K562 (cell line): Measurements from ENCODE around the gene UBASH3A. TPM values are rescaled to one million over a fixed set of nuclear protein-coding genes. Genes with fewer than 3 reads are reported as not detected.

ENCODE experiments used
- ATAC-seq: fragments of 200-7000 bp; cut with Tn5 transposase; 3 replicates; pipeline ENCODE4 v1.9.1; 2020; ENCODE audit warnings: moderate library complexity
- BruUV-seq: library from RNA; stranded (reverse); fragments of 400-500 nt; replicated peaks from 2 replicates; lab custom pipeline; 2021; lab: Mats Ljungman, UMichigan
- CTCF ChIA-PET: fragments of 300-600 bp; formaldehyde crosslinking; extraction: SDS; loops from one replicate; lab custom pipeline; 2021; ENCODE audit warnings: low intra/inter-chr PET ratio; lab: Yijun Ruan, JAX
- POLR2A ChIA-PET: fragments of 300-600, 350-650 bp; sonication (Branson Sonifier 250); formaldehyde crosslinking; extraction: SDS; loops from one replicate; lab custom pipeline; 2021; ENCODE audit warnings: antibody characterized with exemption, inconsistent platforms; lab: Yijun Ruan, JAX
- DNase-seq, 4 experiments: peaks; one replicate each; pipeline versions ENCODE4 v3.0.0 to v3.0.0-alpha.2; 2011 to 2018; ENCODE audit warnings: low spot score in 3 of 4, mixed read lengths in 3 of 4; ENCODE audit errors: extremely low read depth in 1 of 4
- FAIRE-seq: peaks from 2 replicates; lab custom pipeline; 2011; peaks lifted over from hg19 to GRCh38; lab: Jason Lieb, UNC
- H2AFZ ChIP-seq: 2 replicates; pipeline ENCODE4 v1.6.0; 2011; ENCODE audit warnings: low read depth, low read length, control low read depth, inconsistent platforms
- H3K27ac ChIP-seq: fragments of 200-600 bp; 3 replicates; pipeline ENCODE4 v1.8.0; 2011; ENCODE audit warnings: low read depth, mild to moderate bottlenecking, control low read depth, inconsistent platforms, low read length, moderate library complexity, mixed read lengths; ENCODE audit errors: extremely low read depth
- H3K27me3 ChIP-seq, 2 experiments: fragments of 300-600 bp in 1 of 2; 2 replicates in 1 of 2; 3 replicates in 1 of 2; pipeline versions ENCODE4 v1.6.0 to v1.8.0; 2011; ENCODE audit warnings: inconsistent platforms in 2 of 2, low read length in 2 of 2, mild to moderate bottlenecking in 1 of 2, mixed read lengths in 1 of 2, moderate library complexity in 1 of 2; ENCODE audit not compliant: control insufficient read depth in 2 of 2, insufficient read depth in 2 of 2
- H3K36me3 ChIP-seq: fragments of 300-600 bp; 3 replicates; pipeline ENCODE4 v1.8.0; 2011; ENCODE audit warnings: mild to moderate bottlenecking, low read length, inconsistent platforms; ENCODE audit not compliant: control insufficient read depth, insufficient read depth
- H3K4me1 ChIP-seq, 2 experiments: fragments of 200-600 bp in 1 of 2; replicated peaks in 1 of 2; 2 replicates in 1 of 2; 3 replicates in 1 of 2; pipeline versions ENCODE4 v1.5.1 to v1.8.0; 2011; ENCODE audit warnings: inconsistent platforms in 2 of 2, low read length in 2 of 2, mild to moderate bottlenecking in 1 of 2, mixed read lengths in 1 of 2, moderate library complexity in 1 of 2; ENCODE audit not compliant: control insufficient read depth in 2 of 2, insufficient read depth in 2 of 2
- H3K4me2 ChIP-seq: 2 replicates; pipeline ENCODE4 v1.6.1; 2011; ENCODE audit warnings: low read length, control low read depth, inconsistent platforms, mixed read lengths; ENCODE audit not compliant: insufficient read depth
- H3K4me3 ChIP-seq: fragments of 200-600 bp; sonication (generic), shearing (Covaris generic); 2 replicates; pipeline ENCODE4 v1.5.1; 2016; ENCODE audit warnings: control low read depth, inconsistent platforms
- H3K79me2 ChIP-seq: fragments of 200-600 bp; 3 replicates; pipeline ENCODE4 v1.8.0; 2011; ENCODE audit warnings: low read length, inconsistent platforms; ENCODE audit not compliant: control insufficient read depth, insufficient read depth
- H3K9ac ChIP-seq, 2 experiments: 2 replicates each; pipeline versions ENCODE4 v1.6.0 to v1.6.1; 2011; ENCODE audit warnings: low read depth in 2 of 2, low read length in 2 of 2, control low read depth in 1 of 2, inconsistent platforms in 1 of 2, mild to moderate bottlenecking in 1 of 2, mixed read lengths in 1 of 2; ENCODE audit not compliant: insufficient read depth in 1 of 2
- H3K9me1 ChIP-seq: one replicate; pipeline ENCODE4 v1.6.0; 2011; ENCODE audit warnings: inconsistent platforms, mild to moderate bottlenecking, low read length, moderate library complexity; ENCODE audit not compliant: control insufficient read depth, insufficient read depth
- H3K9me3 ChIP-seq: replicated peaks from 2 replicates; pipeline ENCODE4 v1.5.1; 2011; ENCODE audit warnings: low read depth, low read length, inconsistent platforms; ENCODE audit not compliant: control insufficient read depth, insufficient read depth
- H4K20me1 ChIP-seq: replicated peaks from 2 replicates; pipeline ENCODE4 v1.6.1; 2011; ENCODE audit warnings: low read length, inconsistent platforms, mixed read lengths; ENCODE audit not compliant: control insufficient read depth, insufficient read depth
- CC2D1A ChIP-seq: fragments of 450-650 bp; IDR thresholded peaks from 2 replicates; pipeline ENCODE4 v1.6.1; 2017; ENCODE audit warnings: mild to moderate bottlenecking
- EHMT2 ChIP-seq: fragments of 450-650 bp; IDR thresholded peaks from 2 replicates; pipeline ENCODE4 v1.6.1; 2018; ENCODE audit warnings: antibody characterized with exemption
- ELF1 ChIP-seq: fragments of 200-800 bp; sonication (Bioruptor generic); IDR thresholded peaks from 2 replicates; pipeline ENCODE4 v1.6.1; 2016; ENCODE audit warnings: missing genetic modification characterization, missing compliant biosample characterization
- ID3 ChIP-seq, 2 experiments: fragments of 250-450 bp in 1 of 2; fragments of 450-650 bp in 1 of 2; sonication (Bioruptor Pico) in 1 of 2; IDR thresholded peaks; 2 replicates each; pipeline versions ENCODE4 v1.6.1 to v1.8.0; 2016 to 2021; ENCODE audit warnings: mild to moderate bottlenecking in 2 of 2, moderate library complexity in 2 of 2, missing compliant biosample characterization in 1 of 2, missing genetic modification characterization in 1 of 2
- KDM1A ChIP-seq, 2 experiments: fragments of 450-650 bp; IDR thresholded peaks; 2 replicates each; pipeline ENCODE4 v1.6.1; 2016; ENCODE audit warnings: mild to moderate bottlenecking in 2 of 2
- KLF10 ChIP-seq: fragments of 250-450 bp; sonication (Bioruptor Pico); IDR thresholded peaks from 2 replicates; pipeline ENCODE4 v1.6.1; 2021; ENCODE audit warnings: matching md5 sums
- KLF16 ChIP-seq: IDR thresholded peaks from 2 replicates; pipeline ENCODE4 v1.6.1; 2016; ENCODE audit warnings: antibody characterized with exemption
- MAX ChIP-seq: sonication (generic); formaldehyde crosslinking; IDR thresholded peaks from 2 replicates; pipeline ENCODE4 v1.9.0; 2022; ENCODE audit warnings: mild to moderate bottlenecking, missing genetic modification reagents
- MECOM ChIP-seq: fragments of 250-450 bp; sonication (Bioruptor Pico); IDR thresholded peaks from 2 replicates; pipeline ENCODE4 v1.8.0; 2022; ENCODE audit warnings: inconsistent platforms
- NCOR1 ChIP-seq: fragments of 450-650 bp; IDR thresholded peaks from 2 replicates; pipeline ENCODE4 v1.6.1; 2016; ENCODE audit warnings: mild to moderate bottlenecking, moderate library complexity
- SMARCE1 ChIP-seq: fragments of 450-650 bp; IDR thresholded peaks from 2 replicates; pipeline ENCODE4 v1.7.1; 2016; ENCODE audit warnings: mild to moderate bottlenecking
- TCF3 ChIP-seq: sonication (generic); formaldehyde crosslinking; IDR thresholded peaks from 2 replicates; pipeline ENCODE4 v1.4.0; 2020; ENCODE audit warnings: mild to moderate bottlenecking, missing genetic modification reagents
- YY1 ChIP-seq, 3 experiments: IDR thresholded peaks; 2 replicates each; pipeline ENCODE4 v1.6.1; 2011; ENCODE audit warnings: low read length in 2 of 3, mild to moderate bottlenecking in 2 of 3, moderate library complexity in 2 of 3, borderline replicate concordance in 1 of 3, control low read depth in 1 of 3, low read depth in 1 of 3; ENCODE audit not compliant: insufficient read depth in 3 of 3, insufficient replicate concordance in 2 of 3, control insufficient read depth in 1 of 3, insufficient read length in 1 of 3; ENCODE audit errors: extremely low read depth in 1 of 3
- WGBS: fragments of 100-300 bp; shearing (Covaris generic); methylation state at CpG from one replicate; pipeline ENCODE4 v1.1.6; 2016; ENCODE audit warnings: low coverage, mixed read lengths; ENCODE audit not compliant: insufficient coverage; ENCODE audit errors: missing lambda C conversion rate; 5-methylcytosine and 5-hydroxymethylcytosine counted together
- in situ Hi-C: fragments of 300-500 bp; cut with MboI; formaldehyde crosslinking; loops from 4 replicates; pipeline ENCODE4 v1.15.0; 2018; ENCODE audit warnings: inconsistent platforms, mixed read lengths
- intact Hi-C: fragments of 100-400 bp; cut with micrococcal nuclease; formaldehyde crosslinking; loops from 2 replicates; pipeline ENCODE4 v1.14.2; 2022
- polyA plus RNA-seq, 8 experiments: library from polyadenylated mRNA; depleted of rRNA in 4 of 8; stranded (reverse) in 5 of 8; unstranded in 3 of 8; fragments of >200 nt; fragmentation: Nextera tagmentation in 2 of 8; fragmentation: Illumina TruSeq in 1 of 8; extraction: Ambion mirVana in 2 of 8; extraction: Trizol in 1 of 8; gene quantifications; 2 replicates each; pipeline versions ENCODE4 v1.2.1 to v1.2.3, GENCODE V29; 2011 to 2014; ENCODE audit warnings: inconsistent platforms in 1 of 8, missing spikeins in 1 of 8
- total RNA-seq, 7 experiments: library from RNA; depleted of rRNA in 6 of 7; stranded (reverse); fragments of >200 nt in 6 of 7; fragmentation: Illumina TruSeq in 2 of 7; extraction: Trizol in 2 of 7; gene quantifications; 2 replicates each; pipeline versions ENCODE4 v1.2.1 to v1.2.3, GENCODE V29; 2011 to 2021; ENCODE audit warnings: low replicate concordance in 1 of 7
- TF ChIP-seq, protein P1 (sequence below): fragments of 450-650 bp; formaldehyde crosslinking; IDR thresholded peaks from 2 replicates; pipeline ENCODE4 v1.4.0; 2022; ENCODE audit warnings: missing genetic modification characterization
- TF ChIP-seq, protein P2 (sequence below): fragments of 450-650 bp; formaldehyde crosslinking; conservative IDR thresholded peaks from 2 replicates; pipeline ENCODE4 v1.4.0; 2022; ENCODE audit warnings: mild to moderate bottlenecking, missing genetic modification characterization
- TF ChIP-seq, protein P3 (sequence below): sonication (generic); formaldehyde crosslinking; IDR thresholded peaks from 2 replicates; pipeline ENCODE4 v1.8.1; 2022; ENCODE audit warnings: missing genetic modification reagents

The UBASH3A gene
- total and polyA plus RNA-seq, 9 of the 15 experiments (the other 6 are each of a cell fraction or from before 2014, with no cell fraction given) = 0.23 to 1.8 (median 1.1) TPM

DNA sequence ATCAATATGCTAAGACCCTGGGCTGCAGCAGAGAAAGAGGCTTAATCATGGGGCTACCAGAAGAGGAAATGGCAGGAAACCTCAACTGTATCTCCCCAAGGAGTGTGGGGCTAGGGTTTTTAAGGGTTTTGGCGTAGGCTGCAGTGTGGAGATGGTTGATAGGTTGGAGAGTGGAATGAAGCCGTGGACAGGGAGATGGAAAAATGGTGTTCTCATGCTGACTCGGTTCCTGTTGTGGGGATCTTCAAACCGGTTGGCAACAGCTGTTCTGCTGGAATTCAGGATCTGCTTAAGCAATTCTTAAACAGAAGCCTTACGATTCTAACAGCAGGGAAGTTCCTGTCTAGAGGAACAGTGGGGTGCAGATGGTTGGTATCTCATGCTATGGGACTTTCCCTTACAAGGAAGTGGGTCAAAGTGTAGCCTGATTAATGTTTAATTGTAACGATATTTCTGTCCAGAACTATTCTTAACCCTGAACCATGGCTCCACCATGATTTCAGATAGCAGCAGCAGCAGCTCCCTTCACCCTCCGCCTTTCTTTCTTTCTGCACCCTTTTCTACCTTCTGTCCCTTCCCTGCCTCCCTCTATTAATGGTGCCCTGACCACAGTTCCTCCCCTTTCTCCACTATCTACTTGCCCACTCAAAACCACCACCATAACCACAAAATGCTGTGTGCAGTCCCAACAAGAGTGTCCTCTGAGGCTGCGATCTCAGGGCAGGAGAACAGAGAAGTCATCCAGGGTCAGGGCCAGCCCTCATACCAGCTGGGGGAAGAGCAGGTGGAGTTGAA is 61.5 kb downstream of the UBASH3A start:
- in situ Hi-C loops (loop anchor here (5.0 kb wide), 1 partner anchor 62 kb away; no protein-coding TSS in a partner anchor), intact Hi-C loops (loop anchor here (2.0 to 5.0 kb wide), 2 partner anchors 36 to 72 kb away; no protein-coding TSS in a partner anchor)
- peaks cover 29 to 48% of the 10 kb centered on the region in 2 experiments for H3K4me1 ChIP-seq
- peak overlapping the region; percentile 20; the same call in 2 of the 3 replicates for H3K27ac ChIP-seq
- DNase-seq (peak; percentile 45 to 64 (median 57)), FAIRE-seq (peak; percentile 80), ATAC-seq (peak; percentile 60)
- H3K4me3 ChIP-seq = no peak overlapping the region
- no peaks in the 10 kb centered on the region for H3K79me2 ChIP-seq
- H3K4me2 ChIP-seq = peak overlapping the region; percentile 58
- no TSS peak for BruUV-seq
- CTCF ChIA-PET = no interaction called here
- WGBS = 2% methylated on average over 8 of the region's 8 CpGs
- no peaks in the 10 kb centered on the region for H3K9me1 ChIP-seq
- H3K9me3 ChIP-seq = no peaks in the 10 kb centered on the region
- peak overlapping the region; percentile 9; the same call in 1 of the 2 replicates for H2AFZ ChIP-seq
- no peaks in the 10 kb centered on the region for H4K20me1 ChIP-seq
- H3K9ac ChIP-seq = peak overlapping the region in 1 of 2 experiments; percentile 17; a peak in 1 of 4 replicates
- H3K36me3 ChIP-seq = no peaks in the 10 kb centered on the region
- H3K27me3 ChIP-seq = peaks cover 1 to 6% of the 10 kb centered on the region in 2 experiments; a peak in 1 of 5 replicates
- POLR2A ChIA-PET = no interaction called here
- TF ChIP-seq TCF3 (CRISPR knock-in tag) = peak; percentile 94
- TF ChIP-seq, protein P1, sequence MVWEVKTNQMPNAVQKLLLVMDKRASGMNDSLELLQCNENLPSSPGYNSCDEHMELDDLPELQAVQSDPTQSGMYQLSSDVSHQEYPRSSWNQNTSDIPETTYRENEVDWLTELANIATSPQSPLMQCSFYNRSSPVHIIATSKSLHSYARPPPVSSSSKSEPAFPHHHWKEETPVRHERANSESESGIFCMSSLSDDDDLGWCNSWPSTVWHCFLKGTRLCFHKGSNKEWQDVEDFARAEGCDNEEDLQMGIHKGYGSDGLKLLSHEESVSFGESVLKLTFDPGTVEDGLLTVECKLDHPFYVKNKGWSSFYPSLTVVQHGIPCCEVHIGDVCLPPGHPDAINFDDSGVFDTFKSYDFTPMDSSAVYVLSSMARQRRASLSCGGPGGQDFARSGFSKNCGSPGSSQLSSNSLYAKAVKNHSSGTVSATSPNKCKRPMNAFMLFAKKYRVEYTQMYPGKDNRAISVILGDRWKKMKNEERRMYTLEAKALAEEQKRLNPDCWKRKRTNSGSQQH (CRISPR knock-in tag) = peak; percentile 81; the same call in 1 of the 2 replicates
- peak; percentile 39; the same call in 1 of the 2 replicates for TF ChIP-seq EHMT2
- TF ChIP-seq SMARCE1 = peak; percentile 56; the same call in 1 of the 2 replicates
- TF ChIP-seq KLF16 = peak; percentile 62
- 0 out of 2 replicates have a peak, but pooled peaks have one; percentile 28 for TF ChIP-seq MAX (CRISPR knock-in tag)
- TF ChIP-seq MECOM = no peak
- TF ChIP-seq NCOR1 = peak; percentile 74
- TF ChIP-seq, protein P2, sequence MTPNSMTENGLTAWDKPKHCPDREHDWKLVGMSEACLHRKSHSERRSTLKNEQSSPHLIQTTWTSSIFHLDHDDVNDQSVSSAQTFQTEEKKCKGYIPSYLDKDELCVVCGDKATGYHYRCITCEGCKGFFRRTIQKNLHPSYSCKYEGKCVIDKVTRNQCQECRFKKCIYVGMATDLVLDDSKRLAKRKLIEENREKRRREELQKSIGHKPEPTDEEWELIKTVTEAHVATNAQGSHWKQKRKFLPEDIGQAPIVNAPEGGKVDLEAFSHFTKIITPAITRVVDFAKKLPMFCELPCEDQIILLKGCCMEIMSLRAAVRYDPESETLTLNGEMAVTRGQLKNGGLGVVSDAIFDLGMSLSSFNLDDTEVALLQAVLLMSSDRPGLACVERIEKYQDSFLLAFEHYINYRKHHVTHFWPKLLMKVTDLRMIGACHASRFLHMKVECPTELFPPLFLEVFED = peak; percentile 93
- no peak for TF ChIP-seq CC2D1A
- TF ChIP-seq YY1 (IDR thresholded peaks at IDR 0.05; ENCODE audit: borderline replicate concordance in 1 of 3, control insufficient read depth in 1 of 3, extremely low read depth in 1 of 3, insufficient read depth in 3 of 3, insufficient read length in 1 of 3, insufficient replicate concordance in 2 of 3, low read depth in 1 of 3, low read length in 2 of 3) = no peak
- peak; percentile 24 to 60; a peak in 3 of 4 replicates for TF ChIP-seq KDM1A (IDR thresholded peaks at IDR 0.05)
- TF ChIP-seq ID3 (CRISPR knock-in tag; IDR thresholded peaks at IDR 0.05) = no peak
- peak; percentile 83 for TF ChIP-seq ID3 (tag; IDR thresholded peaks at IDR 0.05)
- TF ChIP-seq, protein P3, sequence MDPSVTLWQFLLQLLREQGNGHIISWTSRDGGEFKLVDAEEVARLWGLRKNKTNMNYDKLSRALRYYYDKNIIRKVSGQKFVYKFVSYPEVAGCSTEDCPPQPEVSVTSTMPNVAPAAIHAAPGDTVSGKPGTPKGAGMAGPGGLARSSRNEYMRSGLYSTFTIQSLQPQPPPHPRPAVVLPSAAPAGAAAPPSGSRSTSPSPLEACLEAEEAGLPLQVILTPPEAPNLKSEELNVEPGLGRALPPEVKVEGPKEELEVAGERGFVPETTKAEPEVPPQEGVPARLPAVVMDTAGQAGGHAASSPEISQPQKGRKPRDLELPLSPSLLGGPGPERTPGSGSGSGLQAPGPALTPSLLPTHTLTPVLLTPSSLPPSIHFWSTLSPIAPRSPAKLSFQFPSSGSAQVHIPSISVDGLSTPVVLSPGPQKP = no peak
- TF ChIP-seq KLF10 = no peak
- TF ChIP-seq ELF1 (tag) = no peak
